HepG2 (cell line): ENCODE results near the gene SPRN. TPM values are rescaled to one million over a fixed set of nuclear protein-coding genes. Genes with fewer than 3 reads are reported as not detected.

Source experiments
- ADNP ChIP-seq: sonication (generic); formaldehyde crosslinking; IDR thresholded peaks from 2 replicates; pipeline ENCODE4 v1.4.0; 2020; ENCODE audit warnings: missing genetic modification reagents
- KLF6 ChIP-seq: IDR thresholded peaks from 2 replicates; pipeline ENCODE4 v1.8.0; 2016; ENCODE audit warnings: missing biosample characterization, missing genetic modification reagents
- MAX ChIP-seq: IDR thresholded peaks from 2 replicates; pipeline ENCODE4 v1.6.1; 2012; ENCODE audit warnings: inconsistent platforms
- NFYC ChIP-seq: IDR thresholded peaks from 2 replicates; pipeline ENCODE4 v1.6.1; 2016; ENCODE audit warnings: missing genetic modification reagents, missing compliant biosample characterization
- RBM22 ChIP-seq: fragments of 200-400 bp; formaldehyde crosslinking; optimal IDR thresholded peaks from 2 replicates; pipeline ENCODE3; 2017; ENCODE audit warnings: mild to moderate bottlenecking, low read length, moderate library complexity
- SP140L ChIP-seq: sonication (generic); formaldehyde crosslinking; IDR thresholded peaks from 2 replicates; pipeline ENCODE4 v1.4.0; 2020; ENCODE audit warnings: missing genetic modification reagents, borderline replicate concordance
- SP4 ChIP-seq: sonication (generic); formaldehyde crosslinking; IDR thresholded peaks from 2 replicates; pipeline ENCODE4 v1.8.1; 2023; ENCODE audit warnings: mild to moderate bottlenecking, missing genetic modification reagents
- SRSF9 ChIP-seq: fragments of 200-400 bp; formaldehyde crosslinking; IDR thresholded peaks from 2 replicates; pipeline ENCODE4 v1.6.1; 2018; ENCODE audit warnings: borderline replicate concordance, mild to moderate bottlenecking, low read depth, low read length; ENCODE audit not compliant: insufficient read depth, poor library complexity, severe bottlenecking
- THAP8 ChIP-seq: sonication (generic); formaldehyde crosslinking; IDR thresholded peaks from 2 replicates; pipeline ENCODE4 v1.5.1; 2020; ENCODE audit warnings: missing genetic modification reagents, mild to moderate bottlenecking, borderline replicate concordance
- ZBTB33 ChIP-seq: sonication (generic); formaldehyde crosslinking; IDR thresholded peaks from 2 replicates; pipeline ENCODE4 v1.4.0; 2020; ENCODE audit warnings: missing genetic modification reagents
- ZNF136 ChIP-seq: sonication (generic); formaldehyde crosslinking; IDR thresholded peaks from 2 replicates; pipeline ENCODE4 v1.8.1; 2022; ENCODE audit warnings: low read depth, mild to moderate bottlenecking, moderate library complexity, missing genetic modification reagents
- ZNF143 ChIP-seq: sonication (generic); formaldehyde crosslinking; IDR thresholded peaks from 2 replicates; pipeline ENCODE4 v1.4.0; 2020; ENCODE audit warnings: missing genetic modification reagents
- ZNF207 ChIP-seq: fragments of 450-650 bp; IDR thresholded peaks from 2 replicates; pipeline ENCODE4 v1.6.1; 2016; ENCODE audit warnings: antibody characterized with exemption, borderline replicate concordance
- ZNF256 ChIP-seq: sonication (generic); formaldehyde crosslinking; conservative IDR thresholded peaks from 2 replicates; pipeline ENCODE4 v1.4.0; 2020; ENCODE audit warnings: missing genetic modification reagents
- polyA plus RNA-seq, 8 experiments: library from polyadenylated mRNA; depleted of rRNA in 3 of 8; stranded (reverse) in 7 of 8; unstranded in 1 of 8; fragments of >200 nt; fragmentation: Illumina TruSeq in 4 of 8; extraction: Trizol in 4 of 8; gene quantifications; 2 replicates each; pipeline versions ENCODE4 v1.2.1 to v1.2.3, GENCODE V29; 2011 to 2016; ENCODE audit warnings: low read depth in 4 of 8, missing spikeins in 1 of 8, mixed read lengths in 1 of 8; ENCODE audit not compliant: insufficient read depth in 1 of 8
- total RNA-seq, 5 experiments: library from RNA; depleted of rRNA; stranded (reverse); fragments of >200 nt; fragmentation: Illumina TruSeq; extraction: Trizol; gene quantifications; 2 replicates each; pipeline ENCODE4 v1.2.3, GENCODE V29; 2016; ENCODE audit warnings: low read depth in 1 of 5
- TF ChIP-seq, protein P1 (sequence below): sonication (generic); formaldehyde crosslinking; IDR thresholded peaks from 2 replicates; pipeline ENCODE4 v1.4.0; 2020; ENCODE audit warnings: missing genetic modification reagents
- TF ChIP-seq, protein P2 (sequence below), 2 experiments: IDR thresholded peaks; 2 replicates each; pipeline ENCODE4 v1.6.1; 2011 to 2012; ENCODE audit warnings: low read length in 2 of 2, borderline replicate concordance in 1 of 2, low read depth in 1 of 2, mild to moderate bottlenecking in 1 of 2, moderate library complexity in 1 of 2

SPRN gene
- total and polyA plus RNA-seq, 2 of the 13 experiments (the other 11 are each of a cell fraction or from before 2014, with no cell fraction given), result not detected

DNA sequence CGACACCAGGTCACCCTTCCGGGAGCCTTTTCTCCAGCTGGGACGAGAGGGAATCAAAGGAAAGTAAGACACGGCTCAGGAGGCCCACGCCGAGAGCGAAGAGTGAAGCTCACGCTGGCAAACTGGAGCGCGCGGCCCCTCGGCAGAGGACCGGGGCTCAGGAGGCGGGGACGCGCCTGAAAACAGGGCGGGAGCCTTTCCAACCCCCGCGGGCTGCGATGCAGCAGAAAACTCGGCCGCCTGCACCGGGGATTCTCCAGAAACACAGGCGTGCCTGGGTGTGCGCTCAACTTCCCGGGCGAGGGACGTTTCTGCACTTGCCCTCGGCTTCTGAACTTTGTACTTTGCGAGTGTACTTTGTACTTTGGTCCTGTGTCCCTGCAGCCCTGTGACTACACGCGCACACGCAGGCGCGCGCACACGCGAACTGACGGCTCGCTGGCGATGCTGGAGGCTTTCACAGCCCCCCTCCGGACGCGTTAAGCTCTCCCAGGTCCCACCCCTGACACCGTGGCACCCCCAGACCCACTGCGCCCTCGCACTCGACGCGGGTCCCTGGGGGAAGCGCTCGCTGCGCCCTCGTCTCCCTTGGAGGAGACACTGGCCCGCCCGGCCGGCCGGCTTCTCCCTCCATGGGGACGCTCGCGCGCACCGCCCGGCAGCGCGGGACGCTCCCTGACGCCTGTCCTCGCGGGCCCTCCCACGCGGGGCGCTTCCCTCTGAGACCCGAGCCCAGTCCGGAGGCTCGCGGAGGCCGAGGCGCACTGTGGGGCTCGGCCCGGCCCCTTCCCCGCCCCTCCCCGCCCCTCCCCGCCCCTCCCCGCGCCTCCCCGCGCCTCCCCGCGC, 46.0 kb downstream of the SPRN start (continued):
- TF ChIP-seq, protein P1, sequence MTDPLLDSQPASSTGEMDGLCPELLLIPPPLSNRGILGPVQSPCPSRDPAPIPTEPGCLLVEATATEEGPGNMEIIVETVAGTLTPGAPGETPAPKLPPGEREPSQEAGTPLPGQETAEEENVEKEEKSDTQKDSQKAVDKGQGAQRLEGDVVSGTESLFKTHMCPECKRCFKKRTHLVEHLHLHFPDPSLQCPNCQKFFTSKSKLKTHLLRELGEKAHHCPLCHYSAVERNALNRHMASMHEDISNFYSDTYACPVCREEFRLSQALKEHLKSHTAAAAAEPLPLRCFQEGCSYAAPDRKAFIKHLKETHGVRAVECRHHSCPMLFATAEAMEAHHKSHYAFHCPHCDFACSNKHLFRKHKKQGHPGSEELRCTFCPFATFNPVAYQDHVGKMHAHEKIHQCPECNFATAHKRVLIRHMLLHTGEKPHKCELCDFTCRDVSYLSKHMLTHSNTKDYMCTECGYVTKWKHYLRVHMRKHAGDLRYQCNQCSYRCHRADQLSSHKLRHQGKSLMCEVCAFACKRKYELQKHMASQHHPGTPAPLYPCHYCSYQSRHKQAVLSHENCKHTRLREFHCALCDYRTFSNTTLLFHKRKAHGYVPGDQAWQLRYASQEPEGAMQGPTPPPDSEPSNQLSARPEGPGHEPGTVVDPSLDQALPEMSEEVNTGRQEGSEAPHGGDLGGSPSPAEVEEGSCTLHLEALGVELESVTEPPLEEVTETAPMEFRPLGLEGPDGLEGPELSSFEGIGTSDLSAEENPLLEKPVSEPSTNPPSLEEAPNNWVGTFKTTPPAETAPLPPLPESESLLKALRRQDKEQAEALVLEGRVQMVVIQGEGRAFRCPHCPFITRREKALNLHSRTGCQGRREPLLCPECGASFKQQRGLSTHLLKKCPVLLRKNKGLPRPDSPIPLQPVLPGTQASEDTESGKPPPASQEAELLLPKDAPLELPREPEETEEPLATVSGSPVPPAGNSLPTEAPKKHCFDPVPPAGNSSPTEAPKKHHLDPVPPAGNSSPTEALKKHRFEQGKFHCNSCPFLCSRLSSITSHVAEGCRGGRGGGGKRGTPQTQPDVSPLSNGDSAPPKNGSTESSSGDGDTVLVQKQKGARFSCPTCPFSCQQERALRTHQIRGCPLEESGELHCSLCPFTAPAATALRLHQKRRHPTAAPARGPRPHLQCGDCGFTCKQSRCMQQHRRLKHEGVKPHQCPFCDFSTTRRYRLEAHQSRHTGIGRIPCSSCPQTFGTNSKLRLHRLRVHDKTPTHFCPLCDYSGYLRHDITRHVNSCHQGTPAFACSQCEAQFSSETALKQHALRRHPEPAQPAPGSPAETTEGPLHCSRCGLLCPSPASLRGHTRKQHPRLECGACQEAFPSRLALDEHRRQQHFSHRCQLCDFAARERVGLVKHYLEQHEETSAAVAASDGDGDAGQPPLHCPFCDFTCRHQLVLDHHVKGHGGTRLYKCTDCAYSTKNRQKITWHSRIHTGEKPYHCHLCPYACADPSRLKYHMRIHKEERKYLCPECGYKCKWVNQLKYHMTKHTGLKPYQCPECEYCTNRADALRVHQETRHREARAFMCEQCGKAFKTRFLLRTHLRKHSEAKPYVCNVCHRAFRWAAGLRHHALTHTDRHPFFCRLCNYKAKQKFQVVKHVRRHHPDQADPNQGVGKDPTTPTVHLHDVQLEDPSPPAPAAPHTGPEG, result peak; percentile 93; the same call in 1 of the 2 replicates
- TF ChIP-seq, protein P2, sequence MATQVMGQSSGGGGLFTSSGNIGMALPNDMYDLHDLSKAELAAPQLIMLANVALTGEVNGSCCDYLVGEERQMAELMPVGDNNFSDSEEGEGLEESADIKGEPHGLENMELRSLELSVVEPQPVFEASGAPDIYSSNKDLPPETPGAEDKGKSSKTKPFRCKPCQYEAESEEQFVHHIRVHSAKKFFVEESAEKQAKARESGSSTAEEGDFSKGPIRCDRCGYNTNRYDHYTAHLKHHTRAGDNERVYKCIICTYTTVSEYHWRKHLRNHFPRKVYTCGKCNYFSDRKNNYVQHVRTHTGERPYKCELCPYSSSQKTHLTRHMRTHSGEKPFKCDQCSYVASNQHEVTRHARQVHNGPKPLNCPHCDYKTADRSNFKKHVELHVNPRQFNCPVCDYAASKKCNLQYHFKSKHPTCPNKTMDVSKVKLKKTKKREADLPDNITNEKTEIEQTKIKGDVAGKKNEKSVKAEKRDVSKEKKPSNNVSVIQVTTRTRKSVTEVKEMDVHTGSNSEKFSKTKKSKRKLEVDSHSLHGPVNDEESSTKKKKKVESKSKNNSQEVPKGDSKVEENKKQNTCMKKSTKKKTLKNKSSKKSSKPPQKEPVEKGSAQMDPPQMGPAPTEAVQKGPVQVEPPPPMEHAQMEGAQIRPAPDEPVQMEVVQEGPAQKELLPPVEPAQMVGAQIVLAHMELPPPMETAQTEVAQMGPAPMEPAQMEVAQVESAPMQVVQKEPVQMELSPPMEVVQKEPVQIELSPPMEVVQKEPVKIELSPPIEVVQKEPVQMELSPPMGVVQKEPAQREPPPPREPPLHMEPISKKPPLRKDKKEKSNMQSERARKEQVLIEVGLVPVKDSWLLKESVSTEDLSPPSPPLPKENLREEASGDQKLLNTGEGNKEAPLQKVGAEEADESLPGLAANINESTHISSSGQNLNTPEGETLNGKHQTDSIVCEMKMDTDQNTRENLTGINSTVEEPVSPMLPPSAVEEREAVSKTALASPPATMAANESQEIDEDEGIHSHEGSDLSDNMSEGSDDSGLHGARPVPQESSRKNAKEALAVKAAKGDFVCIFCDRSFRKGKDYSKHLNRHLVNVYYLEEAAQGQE (IDR thresholded peaks at IDR 0.05; ENCODE audit: borderline replicate concordance in 1 of 2, low read depth in 1 of 2, low read length in 2 of 2), result no peak; a peak in 1 of 4 replicates
- TF ChIP-seq NFYC (CRISPR knock-in tag), result no peak
- no peak for TF ChIP-seq ZNF256
- peak; percentile 72; the same call in 1 of the 2 replicates for TF ChIP-seq SP4
- no peak for TF ChIP-seq ADNP
- peak; percentile 22; the same call in 1 of the 2 replicates for TF ChIP-seq ZNF143 (CRISPR knock-in tag)
- no peak for TF ChIP-seq ZNF207
- 0 out of 2 replicates have a peak, but pooled peaks have one; percentile 56 for TF ChIP-seq ZNF136 (CRISPR knock-in tag)
- TF ChIP-seq KLF6 (CRISPR knock-in tag), result no peak
- no peak for TF ChIP-seq SP140L (CRISPR knock-in tag)
- TF ChIP-seq RBM22, result no peak
- TF ChIP-seq MAX, result peak; percentile 90
- TF ChIP-seq THAP8 (CRISPR knock-in tag), result no peak
- TF ChIP-seq SRSF9, result no peak
- 0 out of 2 replicates have a peak, but pooled peaks have one; percentile 5 for TF ChIP-seq ZBTB33 (CRISPR knock-in tag)
